HEK293 (cell line): ENCODE results near the gene TMEM143.

Experiments used
- BCL11A ChIP-seq: fragments of 450-650 bp; formaldehyde crosslinking; IDR thresholded peaks from 2 replicates; pipeline ENCODE4 v1.5.1; 2016; ENCODE audit warnings: low read depth, missing biosample characterization, missing genetic modification characterization
- HOXC10 ChIP-seq: sonication (generic); formaldehyde crosslinking; IDR thresholded peaks from 2 replicates; pipeline ENCODE4 v1.8.1; 2023; ENCODE audit warnings: mild to moderate bottlenecking, missing genetic modification reagents
- KLF1 ChIP-seq: fragments of 450-650 bp; formaldehyde crosslinking; IDR thresholded peaks from 2 replicates; pipeline ENCODE4 v1.5.1; 2016; ENCODE audit warnings: missing biosample characterization, missing genetic modification characterization
- SCRT1 ChIP-seq: fragments of 450-650 bp; formaldehyde crosslinking; IDR thresholded peaks from 2 replicates; pipeline ENCODE4 v1.5.1; 2016; ENCODE audit warnings: missing biosample characterization, missing genetic modification characterization, borderline replicate concordance
- SCRT2 ChIP-seq: fragments of 450-650 bp; formaldehyde crosslinking; IDR thresholded peaks from 2 replicates; pipeline ENCODE4 v1.5.1; 2016; ENCODE audit warnings: missing biosample characterization, missing genetic modification characterization
- YY1 ChIP-seq: fragments of 450-650 bp; formaldehyde crosslinking; IDR thresholded peaks from 2 replicates; pipeline ENCODE4 v1.5.1; 2018; ENCODE audit warnings: missing biosample characterization, missing genetic modification characterization
- ZBTB10 ChIP-seq: fragments of 450-650 bp; formaldehyde crosslinking; IDR thresholded peaks from 2 replicates; pipeline ENCODE4 v1.5.1; 2016; ENCODE audit warnings: missing biosample characterization, missing genetic modification characterization
- ZBTB21 ChIP-seq: fragments of 450-650 bp; formaldehyde crosslinking; IDR thresholded peaks from 2 replicates; pipeline ENCODE4 v1.5.1; 2017; ENCODE audit warnings: missing biosample characterization, missing genetic modification characterization
- ZNF114 ChIP-seq: fragments of 450-650 bp; formaldehyde crosslinking; IDR thresholded peaks from 2 replicates; pipeline ENCODE4 v1.5.0; 2017; ENCODE audit warnings: missing biosample characterization, missing genetic modification characterization
- ZNF155 ChIP-seq: fragments of 450-650 bp; formaldehyde crosslinking; IDR thresholded peaks from 2 replicates; pipeline ENCODE4 v1.5.1; 2016; ENCODE audit warnings: missing biosample characterization, missing genetic modification characterization
- ZNF18 ChIP-seq: fragments of 450-650 bp; formaldehyde crosslinking; IDR thresholded peaks from 2 replicates; pipeline ENCODE4 v1.5.1; 2016; ENCODE audit warnings: missing biosample characterization, missing genetic modification characterization
- ZNF23 ChIP-seq: fragments of 450-650 bp; formaldehyde crosslinking; IDR thresholded peaks from 2 replicates; pipeline ENCODE4 v1.5.1; 2016; ENCODE audit warnings: missing biosample characterization, missing genetic modification characterization, borderline replicate concordance
- ZNF239 ChIP-seq: fragments of 450-650 bp; formaldehyde crosslinking; IDR thresholded peaks from 2 replicates; pipeline ENCODE4 v1.5.1; 2016; ENCODE audit warnings: missing biosample characterization, missing genetic modification characterization
- ZNF292 ChIP-seq: fragments of 450-650 bp; formaldehyde crosslinking; IDR thresholded peaks from 2 replicates; pipeline ENCODE4 v1.5.1; 2016; ENCODE audit warnings: low read depth, missing biosample characterization, missing genetic modification characterization, borderline replicate concordance
- ZNF324 ChIP-seq: fragments of 450-650 bp; formaldehyde crosslinking; IDR thresholded peaks from 2 replicates; pipeline ENCODE4 v1.5.1; 2016; ENCODE audit warnings: missing biosample characterization, missing genetic modification characterization
- ZNF335 ChIP-seq: fragments of 450-650 bp; formaldehyde crosslinking; conservative IDR thresholded peaks from 2 replicates; pipeline ENCODE4 v1.5.1; 2016; ENCODE audit warnings: missing biosample characterization, missing genetic modification characterization
- ZNF398 ChIP-seq: fragments of 450-650 bp; formaldehyde crosslinking; IDR thresholded peaks from 2 replicates; pipeline ENCODE4 v1.5.1; 2017; ENCODE audit warnings: missing biosample characterization, missing genetic modification characterization
- ZNF513 ChIP-seq: fragments of 450-650 bp; IDR thresholded peaks from 2 replicates; pipeline ENCODE4 v1.5.1; 2018; ENCODE audit warnings: missing biosample characterization, missing genetic modification characterization
- ZNF530 ChIP-seq: fragments of 450-650 bp; formaldehyde crosslinking; IDR thresholded peaks from 2 replicates; pipeline ENCODE4 v1.5.1; 2016; ENCODE audit warnings: low read depth, missing biosample characterization, missing genetic modification characterization
- ZNF610 ChIP-seq: fragments of 450-650 bp; formaldehyde crosslinking; IDR thresholded peaks from 2 replicates; pipeline ENCODE4 v1.5.1; 2016; ENCODE audit warnings: missing biosample characterization, missing genetic modification characterization, borderline replicate concordance
- ZNF624 ChIP-seq: fragments of 450-650 bp; formaldehyde crosslinking; IDR thresholded peaks from 2 replicates; pipeline ENCODE4 v1.5.1; 2017; ENCODE audit warnings: missing biosample characterization, missing genetic modification characterization
- ZNF626 ChIP-seq: fragments of 450-650 bp; sonication (Bioruptor Pico); formaldehyde crosslinking; IDR thresholded peaks from 2 replicates; pipeline ENCODE4 v1.5.1; 2018; ENCODE audit warnings: missing biosample characterization, missing genetic modification characterization, inconsistent platforms
- ZNF76 ChIP-seq: fragments of 450-650 bp; formaldehyde crosslinking; IDR thresholded peaks from 2 replicates; pipeline ENCODE4; 2016; ENCODE audit warnings: low read depth, missing biosample characterization, missing genetic modification characterization, borderline replicate concordance
- ZNF768 ChIP-seq: fragments of 450-650 bp; formaldehyde crosslinking; IDR thresholded peaks from 2 replicates; pipeline ENCODE4 v1.5.1; 2018; ENCODE audit warnings: missing biosample characterization, mild to moderate bottlenecking, missing genetic modification characterization
- ZNF830 ChIP-seq: fragments of 450-650 bp; IDR thresholded peaks from 2 replicates; pipeline ENCODE4 v1.5.0; 2018; ENCODE audit warnings: missing biosample characterization, missing genetic modification characterization, low read depth, mild to moderate bottlenecking, moderate library complexity
- TF ChIP-seq, protein P1 (sequence below): fragments of 450-650 bp; formaldehyde crosslinking; IDR thresholded peaks from 2 replicates; pipeline ENCODE4 v1.5.0; 2017; ENCODE audit warnings: missing biosample characterization, missing genetic modification characterization, borderline replicate concordance
- TF ChIP-seq, protein P2 (sequence below): fragments of 450-650 bp; formaldehyde crosslinking; IDR thresholded peaks from 2 replicates; pipeline ENCODE4 v1.5.1; 2017; ENCODE audit warnings: missing biosample characterization, mild to moderate bottlenecking, missing genetic modification characterization, moderate library complexity

The TMEM143 gene

DNA sequence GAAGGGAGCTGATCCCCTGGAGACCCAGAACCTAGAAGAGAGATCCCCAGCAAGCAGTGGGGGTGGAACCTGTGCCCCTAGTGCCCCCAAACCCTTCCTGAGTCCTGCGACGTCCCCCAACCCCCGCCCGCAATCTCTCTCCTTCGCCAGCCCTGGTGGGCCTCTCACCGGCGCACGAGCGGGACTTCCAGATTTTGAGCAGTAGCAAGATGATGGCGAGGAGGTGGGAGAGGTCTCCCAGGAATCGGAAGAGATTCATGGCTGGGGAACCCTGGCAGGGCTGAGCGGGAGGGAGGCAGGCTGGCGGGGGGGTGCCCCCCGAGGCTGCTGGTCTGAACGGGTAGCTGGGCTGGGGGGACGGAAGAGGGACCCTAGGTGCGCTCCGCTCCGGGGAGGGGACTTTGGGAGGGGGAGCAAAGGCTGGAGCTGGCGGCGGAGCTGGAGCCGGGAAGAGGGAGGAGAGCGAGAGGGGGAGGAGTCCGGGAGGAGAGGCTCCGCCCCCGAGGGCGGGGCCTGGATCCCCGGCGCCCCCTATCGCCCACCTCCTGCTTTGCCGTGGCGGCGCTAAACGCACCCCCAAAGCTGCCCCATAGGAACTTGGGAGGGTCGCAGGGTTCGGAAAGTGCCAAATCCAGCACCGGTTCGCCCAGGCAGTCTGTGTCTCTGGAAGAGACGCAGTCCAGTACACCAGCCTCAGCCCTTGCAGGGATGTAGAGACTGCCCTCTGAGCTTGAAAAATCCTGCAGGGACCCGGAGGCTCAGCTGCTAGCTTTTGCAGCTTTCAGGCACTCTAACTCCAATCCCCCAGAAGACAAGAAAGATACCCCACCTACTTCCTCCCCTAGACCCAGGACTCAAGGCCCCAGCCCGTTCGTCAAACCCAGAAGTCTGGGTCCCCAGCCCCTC is 27.6 kb upstream of the TMEM143 start, which contains the start of gene KDELR1 (continued):
- TF ChIP-seq BCL11A: no peak
- TF ChIP-seq ZNF76 (tag by site-specific recombination): no peak
- no peak for TF ChIP-seq ZNF18 (tag by site-specific recombination)
- TF ChIP-seq ZNF23 (tag by site-specific recombination): no peak
- TF ChIP-seq HOXC10 (CRISPR knock-in tag): 0 out of 2 replicates have a peak, but pooled peaks have one; percentile 49
- TF ChIP-seq, protein P1, sequence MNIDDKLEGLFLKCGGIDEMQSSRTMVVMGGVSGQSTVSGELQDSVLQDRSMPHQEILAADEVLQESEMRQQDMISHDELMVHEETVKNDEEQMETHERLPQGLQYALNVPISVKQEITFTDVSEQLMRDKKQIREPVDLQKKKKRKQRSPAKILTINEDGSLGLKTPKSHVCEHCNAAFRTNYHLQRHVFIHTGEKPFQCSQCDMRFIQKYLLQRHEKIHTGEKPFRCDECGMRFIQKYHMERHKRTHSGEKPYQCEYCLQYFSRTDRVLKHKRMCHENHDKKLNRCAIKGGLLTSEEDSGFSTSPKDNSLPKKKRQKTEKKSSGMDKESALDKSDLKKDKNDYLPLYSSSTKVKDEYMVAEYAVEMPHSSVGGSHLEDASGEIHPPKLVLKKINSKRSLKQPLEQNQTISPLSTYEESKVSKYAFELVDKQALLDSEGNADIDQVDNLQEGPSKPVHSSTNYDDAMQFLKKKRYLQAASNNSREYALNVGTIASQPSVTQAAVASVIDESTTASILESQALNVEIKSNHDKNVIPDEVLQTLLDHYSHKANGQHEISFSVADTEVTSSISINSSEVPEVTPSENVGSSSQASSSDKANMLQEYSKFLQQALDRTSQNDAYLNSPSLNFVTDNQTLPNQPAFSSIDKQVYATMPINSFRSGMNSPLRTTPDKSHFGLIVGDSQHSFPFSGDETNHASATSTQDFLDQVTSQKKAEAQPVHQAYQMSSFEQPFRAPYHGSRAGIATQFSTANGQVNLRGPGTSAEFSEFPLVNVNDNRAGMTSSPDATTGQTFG (tag by site-specific recombination): no peak
- TF ChIP-seq KLF1 (tag by site-specific recombination): peak; percentile 11; the same call in 1 of the 2 replicates
- TF ChIP-seq ZNF292 (tag by site-specific recombination): no peak
- no peak for TF ChIP-seq SCRT2 (tag by site-specific recombination)
- no peak for TF ChIP-seq ZNF324 (tag by site-specific recombination)
- TF ChIP-seq ZNF155: no peak
- TF ChIP-seq, protein P2, sequence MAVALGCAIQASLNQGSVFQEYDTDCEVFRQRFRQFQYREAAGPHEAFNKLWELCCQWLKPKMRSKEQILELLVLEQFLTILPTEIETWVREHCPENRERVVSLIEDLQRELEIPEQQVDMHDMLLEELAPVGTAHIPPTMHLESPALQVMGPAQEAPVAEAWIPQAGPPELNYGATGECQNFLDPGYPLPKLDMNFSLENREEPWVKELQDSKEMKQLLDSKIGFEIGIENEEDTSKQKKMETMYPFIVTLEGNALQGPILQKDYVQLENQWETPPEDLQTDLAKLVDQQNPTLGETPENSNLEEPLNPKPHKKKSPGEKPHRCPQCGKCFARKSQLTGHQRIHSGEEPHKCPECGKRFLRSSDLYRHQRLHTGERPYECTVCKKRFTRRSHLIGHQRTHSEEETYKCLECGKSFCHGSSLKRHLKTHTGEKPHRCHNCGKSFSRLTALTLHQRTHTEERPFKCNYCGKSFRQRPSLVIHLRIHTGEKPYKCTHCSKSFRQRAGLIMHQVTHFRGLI (tag by site-specific recombination): no peak
- no peak for TF ChIP-seq ZNF626 (tag by site-specific recombination)
- no peak for TF ChIP-seq ZNF610 (tag by site-specific recombination)
- peak; percentile 27; the same call in 1 of the 2 replicates for TF ChIP-seq ZNF335 (tag by site-specific recombination)
- peak; percentile 85 for TF ChIP-seq ZBTB10
- TF ChIP-seq ZNF768 (tag by site-specific recombination): no peak
- TF ChIP-seq SCRT1: no peak
- peak; percentile 95 for TF ChIP-seq ZNF398 (tag by site-specific recombination)
- TF ChIP-seq ZNF624 (tag by site-specific recombination): no peak
- no peak for TF ChIP-seq ZNF114 (tag by site-specific recombination)
- TF ChIP-seq ZNF239 (tag by site-specific recombination): no peak
- no peak for TF ChIP-seq ZNF530
- TF ChIP-seq ZNF830 (tag by site-specific recombination): no peak
- TF ChIP-seq YY1 (tag by site-specific recombination): no peak
- TF ChIP-seq ZBTB21 (tag by site-specific recombination): no peak
- TF ChIP-seq ZNF513 (tag by site-specific recombination): no peak
